Effector memory CD8-positive, alpha-beta T cell (primary cell): ENCODE results near the gene RBM34.
"Not testable (repeated sequence)": the region's sequence is repeated elsewhere in the genome, so short reads cannot be mapped to it uniquely, and the experiment has no call there.

Experiments used
- ATAC-seq: fragments of 150-1000 bp; cut with Tn5 transposase; replicated peaks from 2 replicates; pipeline ENCODE4 v1.10.0; 2021; ENCODE audit warnings: mild to moderate bottlenecking, moderate library complexity
- DNase-seq, 3 experiments: peaks; one replicate each; pipeline ENCODE4 v3.0.0; 2021
- H3K27ac Mint-ChIP-seq, 2 donors: one replicate each; pipeline ENCODE4 v1.8.0; 2022; ENCODE audit warnings: mild to moderate bottlenecking in 2 of 2, mixed read lengths in 2 of 2, moderate library complexity in 2 of 2
- H3K27me3 Mint-ChIP-seq, 2 donors: one replicate each; pipeline ENCODE4 v1.8.0; 2022; ENCODE audit warnings: mixed read lengths in 2 of 2
- H3K36me3 Mint-ChIP-seq: one replicate; pipeline ENCODE4 v1.8.0; 2022; ENCODE audit warnings: mild to moderate bottlenecking, moderate library complexity, mixed read lengths; ENCODE audit not compliant: insufficient read depth
- H3K4me1 Mint-ChIP-seq, 2 donors: one replicate each; pipeline ENCODE4 v1.8.0; 2022; ENCODE audit warnings: low read depth in 2 of 2, mixed read lengths in 2 of 2
- H3K4me3 Mint-ChIP-seq, 2 donors: one replicate each; pipeline ENCODE4 v1.8.0; 2022; ENCODE audit warnings: mild to moderate bottlenecking in 2 of 2, mixed read lengths in 2 of 2, moderate library complexity in 2 of 2
- H3K9me3 Mint-ChIP-seq, 2 donors: one replicate each; pipeline ENCODE4 v1.8.0; 2022; ENCODE audit warnings: mixed read lengths in 2 of 2

RBM34 gene

DNA sequence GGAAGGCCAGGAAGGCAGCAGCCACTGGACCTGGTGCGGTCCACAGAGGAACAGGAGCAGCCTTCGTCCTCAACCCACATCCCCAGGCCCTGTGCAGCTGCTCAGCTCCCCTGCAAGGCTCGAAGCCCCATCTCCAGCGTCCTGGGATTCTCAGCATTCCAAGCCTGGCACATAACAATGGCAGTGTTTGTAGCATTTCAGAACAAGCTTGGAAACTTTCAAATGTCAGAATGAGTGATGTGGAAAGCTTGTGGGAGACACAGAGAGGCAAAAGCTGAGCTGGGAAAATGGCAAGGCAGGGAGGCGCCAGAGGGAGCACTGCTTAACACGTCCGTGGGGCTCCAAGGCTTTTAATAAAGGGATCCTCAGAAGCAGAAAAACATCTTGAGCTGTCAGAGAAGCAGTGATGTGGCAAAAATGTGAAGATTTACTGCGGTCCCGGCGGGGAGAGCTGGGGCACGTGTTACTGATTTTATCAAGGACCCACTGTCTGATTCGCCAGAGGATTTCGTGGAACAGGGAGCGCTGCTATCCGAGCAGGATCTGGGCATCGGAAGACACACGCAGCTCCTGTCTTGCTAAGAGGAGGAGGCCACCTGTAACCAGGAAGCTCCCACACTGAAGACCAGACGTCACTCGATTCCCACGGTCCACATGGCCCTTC, 70.5 kb downstream of the RBM34 start:
- Mint-ChIP-seq H3K27ac (no peak overlapping the region), H3K9me3 (no peaks in the 10 kb centered on the region), H3K27me3 (peaks cover 5 to 7% of the 10 kb centered on the region in 2 donors), H3K4me1 (peaks cover 5 to 6% of the 10 kb centered on the region in 2 donors), H3K4me3 (no peak overlapping the region), H3K36me3 (no peaks in the 10 kb centered on the region)
- DNase-seq, result no peak
- no peak for ATAC-seq

DNA sequence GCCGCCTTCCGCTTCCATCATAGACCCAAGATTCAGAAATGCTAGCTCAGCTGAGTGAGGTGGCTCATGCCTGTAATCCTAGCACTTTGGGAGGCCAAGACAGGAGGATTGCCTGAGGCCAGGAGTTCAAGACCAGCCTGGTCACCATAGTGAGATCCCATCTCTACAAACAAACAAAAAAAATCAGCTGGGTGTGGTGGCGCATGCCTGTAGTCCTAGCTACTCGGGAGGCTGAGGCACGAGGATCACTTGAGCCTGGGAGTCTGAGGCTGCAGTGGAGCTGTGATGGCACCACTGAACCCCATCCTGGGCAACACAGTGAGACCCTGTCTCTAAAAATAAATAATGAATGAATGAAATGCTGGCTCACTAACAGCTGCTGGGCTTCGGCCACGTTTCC, 72.1 kb downstream of the RBM34 start:
- no peak for ATAC-seq
- Mint-ChIP-seq H3K27ac (no peak overlapping the region), H3K9me3 (no peaks in the 10 kb centered on the region)

DNA sequence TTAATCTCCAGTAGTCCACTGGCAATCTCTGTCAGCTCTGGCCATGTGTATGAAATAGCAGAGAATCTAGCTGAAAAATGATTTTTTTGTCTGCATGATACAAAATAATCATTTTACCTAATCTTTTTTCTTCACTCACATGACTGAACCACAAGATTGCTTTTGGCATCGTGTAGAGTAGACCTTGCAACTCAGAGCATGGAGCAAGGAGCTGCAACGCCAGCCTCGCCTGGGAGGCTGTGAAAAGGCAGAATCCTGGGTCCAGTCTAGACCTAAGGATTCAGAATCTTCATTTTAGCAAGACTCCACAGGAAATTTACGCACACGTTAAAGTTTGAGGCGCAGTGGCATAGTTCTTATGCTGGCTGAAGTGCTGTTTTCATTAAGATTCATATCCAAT, 72.6 kb downstream of the RBM34 start:
- H3K36me3 Mint-ChIP-seq, result no peaks in the 10 kb centered on the region

More for the DNA sequence above, 72.1 kb downstream of the RBM34 start:
- no peaks in the 10 kb centered on the region for H3K36me3 Mint-ChIP-seq
- peaks cover 2 to 7% of the 10 kb centered on the region in 2 donors for H3K27me3 Mint-ChIP-seq
- no peak for DNase-seq
- H3K4me1 Mint-ChIP-seq, result peaks cover 4 to 5% of the 10 kb centered on the region in 2 donors
- H3K4me3 Mint-ChIP-seq, result no peak overlapping the region

DNA sequence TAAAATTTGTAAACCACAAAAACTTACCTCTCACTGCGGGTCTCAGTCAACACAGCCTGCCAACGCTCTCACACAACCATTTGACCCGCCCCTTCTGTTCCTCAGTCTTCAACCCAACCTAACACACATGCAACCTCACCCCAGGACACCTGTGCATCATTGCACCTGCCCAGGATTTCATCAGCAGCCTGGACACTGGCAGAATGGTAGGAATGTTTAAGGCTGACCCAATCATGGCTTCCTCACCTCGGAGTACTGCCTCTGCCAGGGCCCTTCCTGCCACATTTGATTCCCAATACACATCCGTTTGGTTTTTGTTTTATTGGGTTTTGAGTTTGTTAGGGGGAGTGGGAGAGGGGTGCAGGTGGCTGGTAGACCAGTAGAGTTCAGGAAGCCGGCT, 73.1 kb downstream of the RBM34 start:
- Mint-ChIP-seq H3K27ac (no peak overlapping the region), H3K36me3 (peaks cover 1% of the 10 kb centered on the region), H3K4me3 (no peak overlapping the region), H3K9me3 (no peaks in the 10 kb centered on the region), H3K27me3 (peaks cover 0 to 7% of the 10 kb centered on the region in 2 donors), H3K4me1 (peaks cover 7 to 11% of the 10 kb centered on the region in 2 donors)
- ATAC-seq (no peak), DNase-seq (no peak)

More for the DNA sequence above, 72.6 kb downstream of the RBM34 start:
- Mint-ChIP-seq H3K27me3 (peaks cover 0 to 7% of the 10 kb centered on the region in 2 donors), H3K27ac (no peak overlapping the region), H3K4me1 (peaks cover 4 to 5% of the 10 kb centered on the region in 2 donors), H3K4me3 (no peak overlapping the region), H3K9me3 (no peaks in the 10 kb centered on the region)
- ATAC-seq (no peak), DNase-seq (no peak)

DNA sequence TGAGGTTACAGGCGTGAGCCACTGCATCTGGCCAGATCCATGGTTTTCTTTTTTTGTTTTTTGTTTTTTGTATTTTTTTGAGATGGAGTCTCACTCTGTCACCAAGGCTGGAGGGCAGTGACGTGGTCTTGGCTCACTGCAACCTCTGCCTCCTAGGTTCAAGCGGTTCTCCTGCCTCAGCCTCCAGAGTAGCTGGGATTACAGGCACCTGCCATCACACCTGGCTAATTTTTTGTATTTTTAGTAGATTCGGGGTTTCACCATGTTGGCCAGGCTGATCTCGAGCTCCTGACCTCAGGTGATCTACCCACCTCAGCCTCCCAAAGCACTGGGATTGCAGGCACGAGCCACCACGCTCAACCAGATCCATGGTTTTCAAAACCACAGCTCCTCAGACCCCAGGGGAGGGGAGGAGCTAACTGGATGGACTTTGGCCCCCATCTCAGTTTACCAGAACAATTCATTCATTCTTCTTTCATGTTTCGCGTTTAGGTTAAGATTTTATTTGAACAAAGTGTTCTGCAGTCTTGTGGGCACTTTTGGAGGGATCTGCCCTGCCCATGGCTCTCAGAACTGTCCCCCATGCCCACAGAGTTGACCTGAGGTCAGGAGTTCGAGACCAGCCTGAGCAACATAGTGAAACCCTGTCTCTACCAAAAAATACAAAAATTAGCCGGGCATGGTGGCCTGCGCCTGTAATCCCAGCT, 75.5 kb downstream of the RBM34 start:
- not testable (repeated sequence) for ATAC-seq, DNase-seq, H3K36me3 Mint-ChIP-seq, H3K4me3 Mint-ChIP-seq, H3K27ac Mint-ChIP-seq, H3K27me3 Mint-ChIP-seq, H3K9me3 Mint-ChIP-seq
- H3K4me1 Mint-ChIP-seq, result peaks cover 7 to 12% of the 10 kb centered on the region in 2 donors
